Esophagus muscularis mucosa (tissue), 4 donors: ENCODE results near the gene RAI1. TPM values are rescaled to one million over a fixed set of nuclear protein-coding genes. Genes with fewer than 3 reads are reported as not detected.

Experiments
- DNase-seq: peaks from one replicate; pipeline ENCODE4 v3.0.0-alpha.2; 2017; ENCODE audit errors: extremely low spot score
- H3K27ac ChIP-seq, 4 donors: fragments of 200-600 bp; sonication (generic); replicated peaks in 1 of 4; 1 replicate in 3 of 4; 2 replicates in 1 of 4; pipeline ENCODE4 v1.5.1; 2016 to 2019; ENCODE audit warnings: mild to moderate bottlenecking in 1 of 4
- H3K27me3 ChIP-seq, 4 donors: fragments of 200-600 bp; sonication (generic); one replicate each; pipeline versions ENCODE4 v1.5.1 to v1.6.0; 2016 to 2019
- H3K36me3 ChIP-seq, 4 donors: fragments of 200-600 bp; sonication (generic); one replicate each; pipeline ENCODE4 v1.5.1; 2016 to 2019
- H3K4me1 ChIP-seq, 4 donors: fragments of 200-600 bp; sonication (generic); one replicate each; pipeline ENCODE4 v1.5.1; 2016 to 2019
- H3K4me3 ChIP-seq, 4 donors: fragments of 200-600 bp; sonication (generic); 1 replicate in 2 of 4; 2 replicates in 2 of 4; pipeline ENCODE4 v1.5.1; 2016 to 2019; ENCODE audit warnings: mild to moderate bottlenecking in 4 of 4, moderate library complexity in 1 of 4
- H3K9me3 ChIP-seq, 4 donors: fragments of 200-600 bp; sonication (generic); 1 replicate in 3 of 4; 2 replicates in 1 of 4; pipeline ENCODE4 v1.5.1; 2016 to 2019
- CTCF ChIP-seq, 3 experiments: fragments of 200-600 bp in 2 of 3; fragments of 450-650 bp in 1 of 3; sonication (generic) in 2 of 3; IDR thresholded peaks; one replicate each; pipeline ENCODE4 v1.5.1; 2017 to 2019; ENCODE audit warnings: antibody characterized with exemption in 3 of 3, mild to moderate bottlenecking in 2 of 3, moderate library complexity in 1 of 3
- EP300 ChIP-seq: sonication (generic); formaldehyde crosslinking; IDR thresholded peaks from one replicate; pipeline ENCODE4 v1.6.1; 2017; ENCODE audit warnings: antibody characterized with exemption
- POLR2A ChIP-seq: fragments of 450-650 bp; IDR thresholded peaks from one replicate; pipeline ENCODE4 v1.6.1; 2017; ENCODE audit warnings: antibody characterized with exemption, moderate library complexity, mild to moderate bottlenecking, low read depth
- POLR2AphosphoS5 ChIP-seq, 2 donors: sonication (generic); formaldehyde crosslinking; IDR thresholded peaks; one replicate each; pipeline ENCODE4 v1.6.1; 2017; ENCODE audit warnings: antibody characterized with exemption in 2 of 2
- WGBS: methylation state at CpG from one replicate; pipeline ENCODE4 v1.1.5; 2018; 5-methylcytosine and 5-hydroxymethylcytosine counted together
- intact Hi-C: fragments of 100-400 bp; cut with DNase I; formaldehyde crosslinking; loops from one replicate; pipeline ENCODE4 v1.15.1; 2023
- total RNA-seq, 4 donors: library from RNA; depleted of rRNA; stranded (reverse); fragments of >200 nt; gene quantifications; one replicate each; pipeline versions ENCODE4 v1.1.0 to v1.2.1, GENCODE V29; 2016

The RAI1 gene
- total RNA-seq, 4 donors from 2014 or later: 18.7 to 41.3 (median 28.3) TPM

- peak overlapping the region; percentile 95 to 99 (median 97) for H3K27ac ChIP-seq
- peak overlapping the region; percentile 64 to 86 (median 67) for H3K4me3 ChIP-seq
- H3K36me3 ChIP-seq: no peaks in the 10 kb centered on the region
- peaks cover 75 to 90% (median 85%) of the 10 kb centered on the region in 4 donors for H3K4me1 ChIP-seq
- DNase-seq: no peak
- TF ChIP-seq POLR2A (no peak), EP300 (no peak), CTCF (IDR thresholded peaks at IDR 0.05) (no peak), POLR2AphosphoS5 (IDR thresholded peaks at IDR 0.05) (no peak)
- WGBS: 22% methylated on average over 20 of the region's 23 CpGs
- intact Hi-C loops: no loop called here
- H3K9me3 ChIP-seq: no peaks in the 10 kb centered on the region
- H3K27me3 ChIP-seq: no peaks in the 10 kb centered on the region
Measured at GRCh38 chr17:17693253-17694168, 12.3 kb downstream of the RAI1 start.

GRCh38 chr17:17694169-17695081 is 13.2 kb downstream of the RAI1 start:
- DNase-seq: no peak
- no peaks in the 10 kb centered on the region for H3K27me3 ChIP-seq
- H3K9me3 ChIP-seq: no peaks in the 10 kb centered on the region
- 2% methylated on average over 39 of the region's 90 CpGs for WGBS
- peak overlapping the region; percentile 95 to 99 (median 97) for H3K27ac ChIP-seq
- intact Hi-C loops: no loop called here
- H3K4me1 ChIP-seq: peaks cover 84 to 95% (median 94%) of the 10 kb centered on the region in 4 donors
- no peaks in the 10 kb centered on the region for H3K36me3 ChIP-seq
- H3K4me3 ChIP-seq: peak overlapping the region; percentile 64 to 86 (median 67)
- no peak for TF ChIP-seq EP300
- TF ChIP-seq POLR2AphosphoS5 (IDR thresholded peaks at IDR 0.05): peak; percentile 74 to 86
- peak; percentile 59 for TF ChIP-seq POLR2A

GRCh38 chr17:17696085-17696484 is 14.8 kb downstream of the RAI1 start:
- Histone ChIP-seq H3K27me3 (no peaks in the 10 kb centered on the region), H3K27ac (peak overlapping the region; percentile 95 to 99 (median 97)), H3K4me1 (peaks cover 92 to 97% (median 96%) of the 10 kb centered on the region in 4 donors), H3K9me3 (no peaks in the 10 kb centered on the region), H3K4me3 (no peak overlapping the region), H3K36me3 (no peaks in the 10 kb centered on the region)
- 58% methylated on average over 4 of the region's 4 CpGs for WGBS
- intact Hi-C loops: no loop called here
- DNase-seq: no peak
- TF ChIP-seq POLR2A: no peak

- Histone ChIP-seq H3K4me1 (peaks cover 89 to 97% (median 96%) of the 10 kb centered on the region in 4 donors), H3K27ac (peak overlapping the region; percentile 95 to 99 (median 97)), H3K27me3 (no peaks in the 10 kb centered on the region), H3K9me3 (no peaks in the 10 kb centered on the region), H3K4me3 (no peak overlapping the region), H3K36me3 (no peaks in the 10 kb centered on the region)
- TF ChIP-seq POLR2A (no peak), EP300 (no peak), CTCF (IDR thresholded peaks at IDR 0.05) (no peak), POLR2AphosphoS5 (IDR thresholded peaks at IDR 0.05) (no peak)
- WGBS: 72% methylated on average over 13 of the region's 13 CpGs
- no peak for DNase-seq
- intact Hi-C loops: no loop called here
Measured at GRCh38 chr17:17696882-17697633, 15.8 kb downstream of the RAI1 start.

- Histone ChIP-seq H3K27ac (peak overlapping the region; percentile 95 to 99 (median 97)), H3K27me3 (no peaks in the 10 kb centered on the region), H3K4me1 (peaks cover 89 to 97% (median 96%) of the 10 kb centered on the region in 4 donors), H3K9me3 (no peaks in the 10 kb centered on the region), H3K36me3 (no peaks in the 10 kb centered on the region), H3K4me3 (no peak overlapping the region)
- DNase-seq: no peak
- TF ChIP-seq POLR2AphosphoS5 (IDR thresholded peaks at IDR 0.05) (no peak), POLR2A (no peak), CTCF (IDR thresholded peaks at IDR 0.05) (no peak), EP300 (no peak)
- WGBS: 70% methylated on average over 3 of the region's 5 CpGs
- intact Hi-C loops: no loop called here
Measured at GRCh38 chr17:17698371-17698770, 17.1 kb downstream of the RAI1 start.
